SK-N-SH (cell line): ENCODE data around the gene PRKN.

Experiments
- NFIC ChIP-seq: IDR thresholded peaks from 2 replicates; pipeline ENCODE4 v1.4.0; 2012; ENCODE audit warnings: borderline replicate concordance
- RXRA ChIP-seq: IDR thresholded peaks from 2 replicates; pipeline ENCODE4 v1.4.0; 2012; ENCODE audit warnings: low read depth, mild to moderate bottlenecking, borderline replicate concordance

DNA sequence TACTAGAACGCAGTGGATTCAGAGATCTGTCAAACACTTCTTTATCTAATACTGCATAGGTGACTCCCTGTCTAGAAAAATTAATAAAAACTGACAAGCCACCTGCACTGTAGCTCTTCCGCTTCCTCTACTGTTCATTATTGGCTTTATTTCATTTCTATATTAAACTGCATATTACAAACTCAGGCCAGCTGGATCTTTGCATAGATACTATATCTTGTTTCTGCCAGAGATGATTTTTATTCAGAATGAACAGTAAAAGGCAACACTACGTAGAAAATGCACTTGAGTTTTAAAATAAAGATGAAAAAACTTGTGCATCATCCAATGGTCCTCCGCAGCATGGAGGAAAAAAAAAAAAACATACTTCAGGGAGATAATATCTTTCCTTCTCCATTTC, 508.3 kb downstream of the PRKN start:
- TF ChIP-seq NFIC (no peak), RXRA (no peak)
